ACC112 (cell line): ENCODE data around the gene PCGF1.

Experiments used
- H2AFZ ChIP-seq: fragments of 200-600 bp; sonication (generic); one replicate; pipeline ENCODE4 v1.6.0; 2017; ENCODE audit warnings: antibody characterized with exemption, low read length; ENCODE audit not compliant: unreplicated experiment
- H3K27ac ChIP-seq: fragments of 200-600 bp; sonication (generic); 2 replicates; pipeline ENCODE4 v1.5.1; 2014; ENCODE audit warnings: low read depth, mild to moderate bottlenecking, antibody characterized with exemption, low read length, moderate library complexity
- H3K27me3 ChIP-seq: fragments of 200-600 bp; sonication (generic); 2 replicates; pipeline ENCODE4 v1.6.1; 2014; ENCODE audit warnings: mild to moderate bottlenecking, antibody characterized with exemption, low read length, moderate library complexity, mixed read lengths; ENCODE audit not compliant: insufficient read depth
- H3K36me3 ChIP-seq: fragments of 200-600 bp; sonication (generic); 2 replicates; pipeline ENCODE4 v1.6.1; 2016; ENCODE audit warnings: mild to moderate bottlenecking, antibody characterized with exemption, low read length, moderate library complexity, mixed read lengths; ENCODE audit not compliant: insufficient read depth
- H3K4me1 ChIP-seq: fragments of 200-600 bp; sonication (generic); one replicate; pipeline ENCODE4 v1.6.1; 2016; ENCODE audit warnings: low read length, mixed read lengths; ENCODE audit not compliant: insufficient read depth, unreplicated experiment, control insufficient read depth
- H3K4me3 ChIP-seq: fragments of 200-600 bp; sonication (generic); 2 replicates; pipeline ENCODE4 v1.5.1; 2014; ENCODE audit warnings: mild to moderate bottlenecking, low read depth, low read length
- H3K79me2 ChIP-seq: fragments of 200-600 bp; sonication (generic); one replicate; pipeline ENCODE4 v1.6.0; 2016; ENCODE audit warnings: low read length; ENCODE audit not compliant: control insufficient read depth, unreplicated experiment, insufficient read depth

Gene PCGF1

DNA sequence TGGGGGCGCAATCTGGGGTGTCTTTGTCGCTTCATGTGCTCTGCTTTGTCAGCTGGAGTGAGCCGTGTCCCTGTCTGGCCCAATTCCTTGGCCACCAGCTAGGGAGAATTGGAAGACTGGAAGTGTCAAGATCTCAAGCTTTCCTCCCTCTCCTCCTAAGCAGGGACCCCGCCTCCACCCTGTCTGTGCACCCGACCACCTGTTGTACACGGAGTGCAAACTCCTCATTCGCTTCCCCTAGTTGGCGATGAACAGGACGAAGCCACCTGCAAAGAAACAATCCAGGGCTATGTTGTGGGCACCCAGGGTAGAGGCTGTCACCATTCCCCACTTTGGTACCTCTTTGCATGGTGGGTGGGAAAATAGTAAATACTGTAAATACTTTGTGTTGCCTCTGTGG lies 20.2 kb upstream of the PCGF1 start:
- Histone ChIP-seq H3K36me3 (peaks cover 15% of the 10 kb centered on the region; the same call in 1 of the 2 replicates), H3K79me2 (peaks cover 37% of the 10 kb centered on the region), H2AFZ (no peak overlapping the region)

DNA sequence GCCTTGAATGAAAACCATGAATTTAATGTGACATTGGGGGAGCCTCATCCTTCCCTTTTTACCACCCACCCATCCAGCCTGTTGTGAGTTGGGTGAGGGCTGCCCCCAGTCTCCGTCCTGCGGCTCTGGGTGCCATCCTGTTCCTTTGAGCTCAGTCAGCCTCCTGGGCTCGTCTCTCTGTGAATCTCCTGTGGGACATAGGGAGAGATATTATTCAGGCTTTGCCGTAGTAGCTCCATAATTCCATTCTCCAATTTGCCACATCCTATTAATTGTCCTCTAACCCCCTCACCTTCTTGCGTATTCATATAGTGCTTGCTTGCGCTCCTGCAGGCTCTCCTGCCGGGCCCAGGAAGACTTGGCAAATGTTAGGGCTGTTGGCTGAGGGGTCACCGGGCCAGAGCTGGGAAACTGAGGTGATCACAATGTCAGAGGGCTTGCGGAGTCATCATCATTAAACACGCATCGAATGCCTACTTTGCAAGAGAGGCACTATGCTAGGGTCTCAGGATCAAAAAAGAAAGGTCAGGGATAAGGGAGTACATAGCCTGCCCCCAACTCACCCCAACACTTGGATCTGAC lies 19.2 kb upstream of the PCGF1 start:
- Histone ChIP-seq H3K27ac (no peak overlapping the region), H3K4me1 (peaks cover 19% of the 10 kb centered on the region), H3K79me2 (peaks cover 36% of the 10 kb centered on the region), H3K36me3 (peaks cover 15% of the 10 kb centered on the region; the same call in 1 of the 2 replicates), H3K4me3 (no peak overlapping the region), H3K27me3 (peaks cover 6% of the 10 kb centered on the region; the same call in 1 of the 2 replicates), H2AFZ (no peak overlapping the region)

More for the DNA sequence above, 20.2 kb upstream of the PCGF1 start:
- H3K4me1 ChIP-seq, result peaks cover 22% of the 10 kb centered on the region
- H3K27ac ChIP-seq, result no peak overlapping the region
- H3K4me3 ChIP-seq, result peak overlapping the region; percentile 96
- H3K27me3 ChIP-seq, result no peaks in the 10 kb centered on the region

DNA sequence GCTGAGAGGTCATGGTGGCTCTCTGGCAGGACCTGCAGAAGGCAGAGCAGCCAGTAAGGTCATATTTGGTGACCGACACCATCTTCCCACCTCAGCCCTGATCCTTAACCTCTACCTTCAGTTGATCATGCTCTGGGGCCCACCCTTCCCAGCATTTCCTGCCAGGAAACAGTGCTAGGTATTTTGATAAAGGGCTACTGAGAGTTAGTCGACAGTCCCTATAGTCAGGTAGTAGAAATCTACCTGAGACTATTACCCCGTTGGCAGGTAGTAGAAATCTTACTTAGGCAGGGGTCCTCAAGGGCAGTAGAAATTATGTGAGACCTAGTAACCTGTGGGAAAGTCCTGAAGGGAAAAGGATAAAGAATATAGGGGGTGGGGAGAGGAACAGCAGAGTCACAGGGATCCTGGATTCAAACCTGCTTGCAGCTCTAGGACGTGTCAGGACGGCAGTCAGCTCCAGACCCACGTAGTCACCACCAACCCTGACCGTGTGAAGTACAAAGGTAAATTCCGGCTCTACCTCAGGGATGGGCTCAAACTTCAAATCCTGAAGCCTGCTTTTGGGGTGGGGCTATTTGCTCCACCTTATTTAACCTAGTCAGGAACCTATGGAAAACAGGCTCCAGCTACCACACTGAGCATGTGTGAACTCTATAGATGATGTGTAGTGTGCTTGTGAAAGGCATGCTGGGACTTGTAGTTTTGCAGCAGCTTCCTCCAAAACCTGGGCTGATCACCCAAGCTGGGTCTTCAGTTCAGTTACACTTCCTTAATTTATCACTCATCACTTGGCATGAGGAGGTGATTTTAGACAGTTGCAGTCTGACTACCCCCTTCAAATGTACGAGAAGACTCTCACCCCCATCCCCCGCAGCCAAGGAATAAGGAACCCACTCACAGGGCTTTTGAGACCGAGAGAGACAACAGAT lies 18.5 kb upstream of the PCGF1 start, which contains the start of gene DQX1:
DQX1 (minus strand) TSS at position 515 of the 932 bp plus-strand sequence; CDS start at position 13, 502 bp downstream.
- no peak within 1 kb of the TSS for H3K27ac ChIP-seq
- H3K4me3 ChIP-seq, result no peak within 1 kb of the TSS
- no peak within 1 kb of the TSS for H2AFZ ChIP-seq
- H3K4me1 ChIP-seq, result peaks cover 12% of the 10 kb centered on the region
- peaks cover 6% of the 10 kb centered on the region; the same call in 1 of the 2 replicates for H3K27me3 ChIP-seq
- peaks cover 15% of the 10 kb centered on the region; the same call in 1 of the 2 replicates for H3K36me3 ChIP-seq
- peaks cover 32% of the 10 kb centered on the region for H3K79me2 ChIP-seq

DNA sequence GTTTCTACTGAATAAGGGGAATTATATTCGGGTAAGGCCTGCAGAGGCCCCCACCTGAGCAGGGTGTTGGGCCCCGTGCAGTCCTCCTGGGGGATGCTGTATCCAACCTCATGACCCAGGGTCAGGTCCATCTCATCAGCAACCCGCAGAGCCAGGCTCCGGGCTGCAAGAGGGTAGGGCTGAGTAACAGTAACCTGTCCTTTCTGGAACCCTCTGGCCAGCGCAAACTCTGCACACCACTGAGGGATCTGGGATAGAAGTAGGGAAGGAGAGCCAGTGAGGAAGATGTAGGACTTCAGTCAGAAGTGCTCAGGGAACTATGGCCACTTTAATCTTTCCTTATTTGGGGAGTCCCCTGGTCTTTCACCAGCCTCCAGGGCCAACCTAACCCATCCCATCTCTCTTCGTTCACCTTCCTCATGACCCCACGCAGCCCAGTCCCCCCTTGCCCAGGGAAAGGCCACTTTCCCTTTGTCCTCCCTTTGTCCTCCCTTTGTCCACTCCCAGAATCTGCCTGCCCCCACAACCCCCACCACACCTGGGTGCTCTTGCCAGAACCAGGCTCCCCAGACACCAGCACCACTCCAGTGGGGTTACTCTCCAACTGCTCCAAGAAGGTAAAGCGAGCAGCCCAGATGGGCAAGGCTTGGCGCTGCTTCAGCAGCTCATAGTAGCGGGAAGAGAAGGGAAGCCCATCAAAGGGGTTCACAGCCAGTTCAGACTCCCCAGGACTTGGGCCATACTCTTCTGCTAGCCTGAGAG lies 17.6 kb upstream of the PCGF1 start:
- H3K36me3 ChIP-seq, result peaks cover 15% of the 10 kb centered on the region; the same call in 1 of the 2 replicates

DNA sequence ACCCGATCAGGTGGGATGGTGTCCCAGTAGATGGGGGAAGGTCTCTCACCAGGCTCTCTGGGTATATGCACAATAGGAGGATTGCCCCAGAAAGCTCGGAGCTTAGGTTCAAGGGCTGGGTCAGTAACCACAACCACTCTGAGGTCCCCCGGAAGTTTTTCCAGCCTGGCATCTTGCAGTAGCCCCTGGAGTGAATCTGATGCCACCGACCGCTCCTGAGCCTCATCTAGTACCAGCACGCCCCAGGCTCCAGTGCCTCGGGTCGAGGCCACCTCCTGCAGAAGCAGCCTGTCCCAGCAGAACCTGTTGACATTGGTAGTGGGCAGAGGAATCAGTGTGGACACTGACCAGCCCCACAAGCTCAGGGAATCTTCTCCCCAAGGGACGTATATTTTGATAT lies 16.5 kb upstream of the PCGF1 start:
- Histone ChIP-seq H3K4me1 (peaks cover 11% of the 10 kb centered on the region), H3K36me3 (peaks cover 15% of the 10 kb centered on the region; the same call in 1 of the 2 replicates), H2AFZ (no peak overlapping the region), H3K79me2 (peaks cover 20% of the 10 kb centered on the region), H3K27me3 (peaks cover 21% of the 10 kb centered on the region), H3K4me3 (no peak overlapping the region), H3K27ac (no peak overlapping the region)

More for the DNA sequence above, 17.6 kb upstream of the PCGF1 start:
- H3K27me3 ChIP-seq, result peaks cover 10% of the 10 kb centered on the region
- no peak overlapping the region for H2AFZ ChIP-seq
- H3K79me2 ChIP-seq, result peaks cover 26% of the 10 kb centered on the region
- H3K4me3 ChIP-seq, result no peak overlapping the region
- peaks cover 11% of the 10 kb centered on the region for H3K4me1 ChIP-seq
- H3K27ac ChIP-seq, result no peak overlapping the region

DNA sequence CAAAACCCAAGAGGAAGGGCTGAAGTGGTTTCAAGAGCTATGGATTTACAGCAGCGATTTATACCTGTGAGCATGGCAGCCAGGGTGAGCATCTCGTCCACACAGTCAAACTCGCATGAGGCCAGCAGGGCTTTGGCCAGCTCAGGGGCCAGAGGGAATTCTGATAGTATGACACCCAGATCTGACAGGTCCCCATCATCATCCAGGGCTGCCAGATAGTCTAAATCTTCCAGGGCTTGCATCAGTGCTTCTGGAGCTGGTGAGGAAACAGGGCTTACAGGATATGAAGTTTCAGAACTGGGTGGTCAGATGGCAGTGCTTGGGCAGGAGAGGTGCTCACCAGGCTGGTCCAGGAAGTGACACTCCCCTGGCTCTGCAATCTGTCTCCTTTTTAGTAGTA lies 15.0 kb upstream of the PCGF1 start:
- Histone ChIP-seq H3K4me1 (no peaks in the 10 kb centered on the region), H3K27ac (no peak overlapping the region), H2AFZ (no peak overlapping the region), H3K36me3 (peaks cover 15% of the 10 kb centered on the region; the same call in 1 of the 2 replicates), H3K4me3 (no peak overlapping the region), H3K79me2 (peaks cover 5% of the 10 kb centered on the region), H3K27me3 (peaks cover 36% of the 10 kb centered on the region)

GRCh38 chr2:74516650-74517049 lies 9.2 kb upstream of the PCGF1 start:
- Histone ChIP-seq H2AFZ (no peak overlapping the region), H3K27ac (no peak overlapping the region), H3K4me1 (no peaks in the 10 kb centered on the region), H3K4me3 (peak overlapping the region; percentile 62; the same call in 1 of the 2 replicates), H3K27me3 (peaks cover 85% of the 10 kb centered on the region), H3K36me3 (no peaks in the 10 kb centered on the region), H3K79me2 (no peaks in the 10 kb centered on the region)

DNA sequence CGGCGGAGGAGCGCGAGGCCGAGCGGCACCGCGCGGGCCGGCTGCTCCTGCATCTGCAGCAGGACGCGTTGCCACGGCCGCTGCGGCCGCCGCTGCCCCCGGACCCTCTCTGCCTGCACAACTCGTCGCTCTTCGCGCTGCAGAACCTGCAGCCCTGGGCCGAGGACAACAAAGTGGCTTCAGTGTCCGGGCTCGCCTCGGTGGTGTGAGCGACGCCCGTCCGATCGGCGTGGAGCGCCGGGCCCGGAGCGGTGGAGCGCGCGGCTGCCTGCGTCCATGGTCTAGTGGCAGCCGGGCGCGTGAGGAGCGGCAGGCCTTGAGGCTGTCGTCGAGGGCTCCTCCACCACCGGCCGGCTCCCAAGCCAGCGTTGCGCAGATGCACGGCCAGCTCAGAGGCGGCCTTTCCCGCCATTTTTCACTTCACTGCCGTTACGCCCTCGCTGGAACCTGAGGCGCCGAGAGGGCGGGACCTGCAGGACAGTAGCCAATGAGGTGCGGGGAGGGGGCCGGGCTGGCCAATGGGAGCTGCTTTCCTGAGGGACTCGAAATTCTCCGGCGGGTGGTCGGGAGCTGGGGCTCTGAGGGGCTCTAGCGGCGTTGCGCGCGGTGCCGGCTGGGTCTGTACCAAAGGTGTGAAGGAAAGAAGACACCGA lies 8.6 kb upstream of the PCGF1 start:
- Histone ChIP-seq H3K27me3 (peaks cover 87% of the 10 kb centered on the region), H3K79me2 (no peaks in the 10 kb centered on the region), H2AFZ (no peak overlapping the region), H3K4me1 (peaks cover 5% of the 10 kb centered on the region), H3K36me3 (no peaks in the 10 kb centered on the region), H3K4me3 (peak overlapping the region; percentile 62; the same call in 1 of the 2 replicates), H3K27ac (no peak overlapping the region)

- no peak overlapping the region for H3K27ac ChIP-seq
- H3K4me3 ChIP-seq, result peak overlapping the region; percentile 62; the same call in 1 of the 2 replicates
Observed at GRCh38 chr2:74515271-74515980, 7.9 kb upstream of the PCGF1 start.

More at GRCh38 chr2:74515271-74515980, 7.9 kb upstream of the PCGF1 start:
- no peaks in the 10 kb centered on the region for H3K79me2 ChIP-seq
- peaks cover 87% of the 10 kb centered on the region for H3K27me3 ChIP-seq
- no peaks in the 10 kb centered on the region for H3K36me3 ChIP-seq
- no peak overlapping the region for H2AFZ ChIP-seq
- peaks cover 6% of the 10 kb centered on the region for H3K4me1 ChIP-seq
